H1 (cell line): ENCODE results near the gene OPA3. TPM values are rescaled to one million over a fixed set of nuclear protein-coding genes. Genes with fewer than 3 reads are reported as not detected.

ENCODE experiments used
- CTCF ChIA-PET: fragments of 300-600 bp; sonication (Branson Sonifier 250); formaldehyde crosslinking; loops from one replicate; lab custom pipeline; 2021; ENCODE audit not compliant: partially characterized antibody; lab: Charles Lee
- POLR2A ChIA-PET: fragments of 300-600 bp; sonication (Branson Sonifier 250); formaldehyde crosslinking; loops from one replicate; lab custom pipeline; 2021; ENCODE audit warnings: inconsistent platforms; ENCODE audit not compliant: partially characterized antibody; lab: Charles Lee
- DNase-seq, 2 experiments: peaks; one replicate each; pipeline versions ENCODE4 v3.0.0 to v3.0.0-alpha.2; 2010 to 2022; ENCODE audit warnings: low spot score in 2 of 2, low read depth in 1 of 2, mixed read lengths in 1 of 2
- FAIRE-seq: peaks from 2 replicates; lab custom pipeline; 2011; peaks lifted over from hg19 to GRCh38; lab: Jason Lieb, UNC
- H2AFZ ChIP-seq: 2 replicates; pipeline ENCODE4 v1.8.1; 2012; ENCODE audit warnings: low read length, inconsistent platforms
- H2AK5ac ChIP-seq: 2 replicates; pipeline ENCODE4 v1.6.1; 2013; ENCODE audit warnings: low read depth, low read length
- H2BK120ac ChIP-seq: replicated peaks from 2 replicates; pipeline ENCODE3; 2013; ENCODE audit warnings: low read depth, low read length, inconsistent platforms
- H2BK12ac ChIP-seq: 2 replicates; pipeline ENCODE4 v1.6.1; 2013; ENCODE audit warnings: low read depth, low read length
- H2BK15ac ChIP-seq: 2 replicates; pipeline ENCODE4 v1.6.1; 2013; ENCODE audit warnings: low read length
- H2BK20ac ChIP-seq: 2 replicates; pipeline ENCODE4 v1.6.1; 2013; ENCODE audit warnings: low read length
- H2BK5ac ChIP-seq: 2 replicates; pipeline ENCODE4 v1.6.1; 2013; ENCODE audit warnings: low read depth, low read length
- H3K14ac ChIP-seq: 2 replicates; pipeline ENCODE4 v1.6.1; 2013; ENCODE audit warnings: inconsistent platforms; ENCODE audit not compliant: insufficient read length
- H3K18ac ChIP-seq: 2 replicates; pipeline ENCODE4 v1.6.1; 2013; ENCODE audit warnings: low read length; ENCODE audit errors: extremely low read depth
- H3K23ac ChIP-seq: 2 replicates; pipeline ENCODE4 v1.6.1; 2013; ENCODE audit warnings: inconsistent platforms; ENCODE audit not compliant: insufficient read length
- H3K23me2 ChIP-seq: 2 replicates; pipeline ENCODE4 v1.6.1; 2013; ENCODE audit warnings: low read depth, low read length
- H3K27ac ChIP-seq: 2 replicates; pipeline ENCODE4 v1.6.1; 2011; ENCODE audit warnings: low read depth, low read length, inconsistent platforms
- H3K27me3 ChIP-seq, 4 experiments: replicated peaks in 1 of 4; 1 replicate in 1 of 4; 2 replicates in 3 of 4; pipeline versions ENCODE4 v1.6.1 to v1.8.1; 2011 to 2013; ENCODE audit warnings: low read length in 3 of 4, mild to moderate bottlenecking in 3 of 4, inconsistent platforms in 2 of 4, mixed read lengths in 2 of 4, moderate library complexity in 1 of 4; ENCODE audit not compliant: control insufficient read depth in 3 of 4, insufficient read depth in 3 of 4; ENCODE audit errors: extremely low read depth in 1 of 4
- H3K36me3 ChIP-seq, 4 experiments: 2 replicates each; pipeline versions ENCODE4 v1.6.1 to v1.8.1; 2011 to 2013; ENCODE audit warnings: mild to moderate bottlenecking in 4 of 4, low read length in 3 of 4, moderate library complexity in 2 of 4, control low read depth in 1 of 4, inconsistent platforms in 1 of 4; ENCODE audit not compliant: insufficient read depth in 4 of 4, control insufficient read depth in 2 of 4
- H3K4ac ChIP-seq: replicated peaks from 2 replicates; pipeline ENCODE3; 2013; ENCODE audit warnings: low read length, low read depth, mixed read lengths, inconsistent platforms; ENCODE audit not compliant: insufficient read length
- H3K4me1 ChIP-seq, 4 experiments: replicated peaks in 1 of 4; 1 replicate in 1 of 4; 2 replicates in 3 of 4; pipeline versions ENCODE4 v1.6.1 to v1.8.1; 2011 to 2013; ENCODE audit warnings: low read length in 3 of 4, inconsistent platforms in 2 of 4, mixed read lengths in 1 of 4; ENCODE audit not compliant: insufficient read depth in 4 of 4, control insufficient read depth in 3 of 4
- H3K4me2 ChIP-seq, 2 experiments: 2 replicates each; pipeline versions ENCODE4 v1.6.1 to v1.8.1; 2011 to 2013; ENCODE audit warnings: low read depth in 2 of 2, low read length in 2 of 2, control low read depth in 1 of 2, inconsistent platforms in 1 of 2, mild to moderate bottlenecking in 1 of 2; ENCODE audit not compliant: insufficient read depth in 1 of 2
- H3K4me3 ChIP-seq, 4 experiments: fragments of 200-600, 300-600 bp in 1 of 4; sonication (generic), shearing (Covaris generic), sonication (Bioruptor Twin) in 1 of 4; 2 replicates each; pipeline versions ENCODE4 v1.5.1 to v1.8.1; 2011 to 2016; ENCODE audit warnings: low read length in 4 of 4, low read depth in 3 of 4, control low read depth in 2 of 4, inconsistent platforms in 2 of 4, mild to moderate bottlenecking in 2 of 4, mixed read lengths in 1 of 4, moderate library complexity in 1 of 4; ENCODE audit not compliant: insufficient read depth in 2 of 4; ENCODE audit errors: extremely low read depth in 1 of 4
- H3K56ac ChIP-seq: replicated peaks from 2 replicates; pipeline ENCODE3; 2013; ENCODE audit warnings: low read depth, mild to moderate bottlenecking, mixed read lengths, low read length, inconsistent platforms; ENCODE audit not compliant: insufficient read length
- H3K79me1 ChIP-seq: 2 replicates; pipeline ENCODE4 v1.6.1; 2013; ENCODE audit warnings: low read depth, low read length, control low read depth
- H3K79me2 ChIP-seq, 2 experiments: 2 replicates each; pipeline versions ENCODE4 v1.6.1 to v1.8.1; 2012 to 2013; ENCODE audit warnings: low read length in 2 of 2, mild to moderate bottlenecking in 2 of 2, inconsistent platforms in 1 of 2; ENCODE audit not compliant: insufficient read depth in 2 of 2, control insufficient read depth in 1 of 2
- H3K9ac ChIP-seq, 4 experiments: replicated peaks in 1 of 4; 1 replicate in 1 of 4; 2 replicates in 3 of 4; pipeline versions ENCODE4 v1.6.1 to v1.8.1; 2011 to 2013; ENCODE audit warnings: low read depth in 3 of 4, low read length in 3 of 4, control low read depth in 2 of 4, mild to moderate bottlenecking in 2 of 4, moderate library complexity in 2 of 4, inconsistent platforms in 1 of 4; ENCODE audit errors: extremely low read depth in 1 of 4
- H3K9me3 ChIP-seq, 2 experiments: 2 replicates each; pipeline versions ENCODE4 v1.6.1 to v1.8.1; 2012 to 2013; ENCODE audit warnings: mild to moderate bottlenecking in 2 of 2, moderate library complexity in 2 of 2, control low read depth in 1 of 2, inconsistent platforms in 1 of 2, low read depth in 1 of 2, low read length in 1 of 2, mixed read lengths in 1 of 2; ENCODE audit not compliant: insufficient read depth in 2 of 2
- H4K20me1 ChIP-seq, 2 experiments: replicated peaks in 1 of 2; 2 replicates each; pipeline versions ENCODE3 to v1.8.1; 2011 to 2013; ENCODE audit warnings: inconsistent platforms in 2 of 2, low read length in 2 of 2, mild to moderate bottlenecking in 1 of 2; ENCODE audit not compliant: insufficient read depth in 2 of 2, control insufficient read depth in 1 of 2
- H4K5ac ChIP-seq: 2 replicates; pipeline ENCODE4 v1.6.1; 2013; ENCODE audit warnings: low read length, low read depth, mixed read lengths, inconsistent platforms; ENCODE audit not compliant: insufficient read length
- H4K8ac ChIP-seq: 2 replicates; pipeline ENCODE4 v1.8.0; 2013; ENCODE audit warnings: mild to moderate bottlenecking, moderate library complexity, low read length, inconsistent platforms; ENCODE audit not compliant: insufficient read depth; ENCODE audit errors: extremely low read depth
- H4K91ac ChIP-seq: replicated peaks from 2 replicates; pipeline ENCODE3; 2013; ENCODE audit warnings: low read length, mixed read lengths, inconsistent platforms; ENCODE audit not compliant: insufficient read length
- CBX5 ChIP-seq: fragments of 300-800, 300-1000 bp; sonication (generic); IDR thresholded peaks from 2 replicates; pipeline ENCODE4 v1.7.1; 2016; ENCODE audit warnings: antibody characterized with exemption, low read length, low read depth
- CTCF ChIP-seq, 3 experiments: IDR thresholded peaks; 1 replicate in 2 of 3; 2 replicates in 1 of 3; pipeline versions ENCODE4 v1.5.1 to v1.6.1; 2011; ENCODE audit warnings: low read length in 3 of 3, mild to moderate bottlenecking in 3 of 3, inconsistent platforms in 2 of 3, low read depth in 1 of 3, moderate library complexity in 1 of 3; ENCODE audit not compliant: insufficient read depth in 1 of 3; ENCODE audit errors: control extremely low read depth in 1 of 3
- EP300 ChIP-seq, 2 experiments: IDR thresholded peaks; 1 replicate in 1 of 2; 2 replicates in 1 of 2; pipeline ENCODE4 v1.6.1; 2011 to 2012; ENCODE audit warnings: low read depth in 2 of 2, low read length in 2 of 2, mild to moderate bottlenecking in 2 of 2, borderline replicate concordance in 1 of 2, inconsistent platforms in 1 of 2, moderate library complexity in 1 of 2
- EZH2 ChIP-seq: fragments of 200-600 bp; sonication (generic); IDR thresholded peaks from 2 replicates; pipeline ENCODE4 v1.7.1; 2012; ENCODE audit warnings: low read depth, mild to moderate bottlenecking, moderate library complexity, low read length, inconsistent platforms; ENCODE audit not compliant: severe bottlenecking
- KDM4A ChIP-seq: IDR thresholded peaks from one replicate; pipeline ENCODE4 v1.7.1; 2012; ENCODE audit warnings: low read depth, mild to moderate bottlenecking, moderate library complexity, low read length, inconsistent platforms; ENCODE audit not compliant: severe bottlenecking
- NANOG ChIP-seq: IDR thresholded peaks from 2 replicates; pipeline ENCODE4 v1.6.1; 2011; ENCODE audit warnings: low read length, low read depth, mild to moderate bottlenecking, inconsistent platforms; ENCODE audit not compliant: insufficient read depth, poor library complexity, severe bottlenecking
- SP4 ChIP-seq: IDR thresholded peaks from 2 replicates; pipeline ENCODE4 v1.6.1; 2012; ENCODE audit warnings: low read length, inconsistent platforms
- SRF ChIP-seq: IDR thresholded peaks from 2 replicates; pipeline ENCODE4 v1.6.1; 2011; ENCODE audit warnings: mild to moderate bottlenecking, low read depth, low read length, moderate library complexity
- WGBS, 2 experiments: shearing (Covaris generic) in 1 of 2; methylation state at CpG; one replicate each; pipeline versions ENCODE4 v1.1.6 to v1.1.7; 2013 to 2015; ENCODE audit warnings: low lambda C conversion rate in 2 of 2, mixed read lengths in 2 of 2, inconsistent platforms in 1 of 2, low coverage in 1 of 2, missing lambda C conversion rate in 1 of 2; ENCODE audit not compliant: insufficient replicate concordance in 2 of 2, insufficient coverage in 1 of 2, insufficient read length in 1 of 2; ENCODE audit errors: extremely low coverage in 1 of 2, missing lambda C conversion rate in 1 of 2; 5-methylcytosine and 5-hydroxymethylcytosine counted together
- polyA plus RNA-seq, 7 experiments: library from polyadenylated mRNA; depleted of rRNA in 3 of 7; stranded (reverse) in 5 of 7; unstranded in 2 of 7; fragments of >200 nt in 5 of 7; fragments of 200-250 nt in 2 of 7; gene quantifications; 1 replicate in 5 of 7; 2 replicates in 1 of 7; 4 replicates in 1 of 7; pipeline versions ENCODE4 v1.2.1 to v1.2.3, GENCODE V29; 2011 to 2013; ENCODE audit warnings: missing spikeins in 2 of 7, mixed read lengths in 2 of 7
- total RNA-seq: library from RNA; stranded (reverse); fragmentation: NEBNext Ultra II Directional; extraction: Animal tissue kit (Norgen Biotek cat#: 25700); gene quantifications from 2 replicates; pipeline ENCODE4 v1.2.1, GENCODE V29; 2021

Gene OPA3
- total and polyA plus RNA-seq, 2 of the 8 experiments (the other 6 are each of a cell fraction or from before 2014, with no cell fraction given) = 12.5 to 14.5 TPM

GRCh38 chr19:45560686-45561085 lies 23.9 kb downstream of the OPA3 start:
- 94% methylated on average over 11 of the region's 11 CpGs; no CpG with 5 or more reads in 1 of the 2 experiments for WGBS, 2 experiments
- H3K36me3 ChIP-seq = no peaks in the 10 kb centered on the region
- H3K18ac ChIP-seq = no peak overlapping the region
- 0 out of 2 replicates have a peak overlapping the region, but pooled peaks have one; percentile 18 for H2BK15ac ChIP-seq
- no peak overlapping the region for H4K5ac ChIP-seq
- H3K79me1 ChIP-seq = no peaks in the 10 kb centered on the region; the same call in 1 of the 2 replicates
- H4K91ac ChIP-seq = no peak overlapping the region
- H3K23me2 ChIP-seq = no peaks in the 10 kb centered on the region
- H3K27ac ChIP-seq = no peak overlapping the region
- H3K23ac ChIP-seq = no peak overlapping the region
- no peak overlapping the region for H2BK5ac ChIP-seq
- no peak overlapping the region for H2BK12ac ChIP-seq
- H4K20me1 ChIP-seq = peaks cover 0 to 3% of the 10 kb centered on the region in 2 experiments
- no peak overlapping the region for H3K4ac ChIP-seq
- FAIRE-seq = no peak
- no peak overlapping the region for H2BK20ac ChIP-seq
- no peak overlapping the region for H3K4me3 ChIP-seq
- H3K4me2 ChIP-seq = no peak overlapping the region
- H3K56ac ChIP-seq = no peak overlapping the region
- H3K27me3 ChIP-seq = no peaks in the 10 kb centered on the region
- peaks cover 4 to 5% (median 4%) of the 10 kb centered on the region in 4 experiments for H3K4me1 ChIP-seq
- no peaks in the 10 kb centered on the region for H3K9me3 ChIP-seq
- H3K14ac ChIP-seq = no peak overlapping the region
- H3K9ac ChIP-seq = no peak overlapping the region
- H4K8ac ChIP-seq = no peak overlapping the region
- no peak overlapping the region for H2BK120ac ChIP-seq
- POLR2A ChIA-PET = interaction anchor here (0.6 to 1.3 kb wide), 2 partner anchors 32 to 50 kb away, joined by 3 to 4 read pairs; no protein-coding TSS in a partner anchor
- H2AK5ac ChIP-seq = no peak overlapping the region
- H2AFZ ChIP-seq = no peak overlapping the region
- no peaks in the 10 kb centered on the region for H3K79me2 ChIP-seq
- no peak for DNase-seq
- CTCF ChIA-PET = interaction anchor here (0.6 to 4.2 kb wide), 9 partner anchors 8 to 81 kb away, joined by 4 to 46 read pairs (median 5); no protein-coding TSS in a partner anchor
- TF ChIP-seq CBX5 (no peak), EZH2 (no peak), KDM4A (no peak), SRF (no peak), EP300 (IDR thresholded peaks at IDR 0.05; ENCODE audit: borderline replicate concordance in 1 of 2, low read depth in 2 of 2, low read length in 2 of 2) (no peak), NANOG (no peak), SP4 (no peak), CTCF (IDR thresholded peaks at IDR 0.05; ENCODE audit: control extremely low read depth in 1 of 3, insufficient read depth in 1 of 3, low read depth in 1 of 3, low read length in 3 of 3) (no peak)
- TF ChIP-seq, all 59 proteins: peak for 0
